NCI-H1417 treated with DMSO at 0.1 percent for 48 hours (cell line): ENCODE measurements around the gene DPT.
A peak's percentile ranks its signal among the peaks of the same experiment; 100 is the strongest.

Source experiments
- DNase-seq: peaks from one replicate; lab custom pipeline; 2025; lab: John Stamatoyannopoulos, UW

DPT gene

GRCh38 chr1:168698453-168698852, 30.6 kb downstream of the DPT start:
- no peak for DNase-seq

GRCh38 chr1:168697356-168698126, 31.5 kb downstream of the DPT start:
- DNase-seq: no peak

DNA sequence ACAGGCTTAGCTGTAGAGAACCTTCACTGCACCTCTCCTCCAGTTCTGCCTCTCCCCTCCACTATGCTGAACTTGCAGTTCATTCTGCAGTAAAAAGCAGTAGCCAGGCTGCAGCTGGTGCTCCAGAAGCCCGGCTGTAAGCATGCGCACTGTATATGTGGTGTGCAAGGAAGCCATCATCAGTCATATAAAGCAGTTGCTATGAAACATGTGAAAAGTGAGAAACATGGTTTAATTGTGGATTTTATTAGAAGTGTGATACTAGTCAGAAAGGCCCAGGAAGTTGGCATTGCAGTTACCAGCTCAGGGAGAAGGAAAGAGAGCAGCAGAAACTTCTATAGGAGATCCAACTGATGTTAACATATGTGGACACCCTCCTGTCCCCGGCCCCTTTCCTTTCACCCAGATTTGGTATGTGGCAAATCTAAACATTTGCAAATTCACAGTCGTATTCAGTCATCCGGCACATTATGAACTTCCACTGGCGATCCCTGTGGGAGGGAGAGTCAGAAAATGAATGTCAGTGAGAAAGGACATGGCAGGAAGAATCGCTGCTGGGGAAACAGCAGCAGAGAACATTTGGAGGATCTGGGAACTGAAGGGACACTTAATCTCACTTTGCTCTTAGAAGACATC, 32.8 kb downstream of the DPT start:
- no peak for DNase-seq

GRCh38 chr1:168693872-168694238, 35.2 kb downstream of the DPT start:
- no peak for DNase-seq

DNA sequence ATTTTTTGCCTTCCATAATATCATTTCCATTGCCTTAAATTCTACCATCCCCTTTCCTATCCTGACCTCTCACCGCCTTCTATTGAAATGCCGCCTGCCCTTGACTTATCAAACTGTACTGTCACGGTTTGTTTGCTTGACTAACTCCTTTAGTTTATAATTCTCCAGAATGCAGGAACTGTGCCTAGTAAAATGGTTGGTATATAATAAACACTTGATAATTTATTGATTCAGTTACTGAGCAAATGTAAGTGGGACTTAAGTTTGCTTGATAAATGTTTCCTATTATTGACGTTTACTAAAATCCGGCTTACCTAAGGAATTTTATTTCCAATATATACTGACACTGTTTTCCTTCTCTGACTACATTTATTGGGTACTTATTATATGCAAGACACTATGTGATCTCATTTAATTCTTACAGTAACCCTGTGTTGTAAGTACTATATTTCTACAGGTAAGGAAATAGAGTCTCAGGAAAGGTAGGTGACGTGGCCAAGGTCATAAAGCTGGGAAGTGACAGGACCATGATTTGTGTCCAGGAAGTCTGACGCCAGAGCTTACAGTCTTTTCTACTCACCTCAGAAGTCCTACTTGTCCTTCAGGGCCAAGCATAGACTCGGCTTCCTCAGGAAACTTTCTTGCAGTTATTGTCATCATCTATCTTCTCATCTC, 35.7 kb downstream of the DPT start:
- no peak for DNase-seq

- no peak for DNase-seq
Measured at GRCh38 chr1:168692472-168692871, 36.5 kb downstream of the DPT start.

DNA sequence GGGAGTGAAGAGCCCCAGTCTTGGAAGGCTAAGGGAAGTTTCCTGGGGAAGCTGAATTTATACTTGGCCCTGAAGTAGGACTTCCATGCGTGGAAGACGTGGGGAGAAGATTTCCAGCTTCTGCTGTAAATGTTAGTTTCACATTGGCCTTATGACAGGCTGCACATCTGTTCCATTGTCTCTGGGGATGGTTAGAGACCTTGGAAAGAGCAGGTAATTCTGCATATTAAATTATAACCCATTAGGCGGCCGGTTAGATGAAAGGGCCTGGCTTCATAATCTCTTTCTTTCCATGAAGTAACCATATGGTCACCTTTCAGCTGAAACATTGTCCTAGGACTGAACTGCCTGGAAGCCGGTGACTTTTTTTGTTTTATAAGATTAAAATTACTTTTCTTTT, 37.5 kb downstream of the DPT start:
- no peak for DNase-seq

DNA sequence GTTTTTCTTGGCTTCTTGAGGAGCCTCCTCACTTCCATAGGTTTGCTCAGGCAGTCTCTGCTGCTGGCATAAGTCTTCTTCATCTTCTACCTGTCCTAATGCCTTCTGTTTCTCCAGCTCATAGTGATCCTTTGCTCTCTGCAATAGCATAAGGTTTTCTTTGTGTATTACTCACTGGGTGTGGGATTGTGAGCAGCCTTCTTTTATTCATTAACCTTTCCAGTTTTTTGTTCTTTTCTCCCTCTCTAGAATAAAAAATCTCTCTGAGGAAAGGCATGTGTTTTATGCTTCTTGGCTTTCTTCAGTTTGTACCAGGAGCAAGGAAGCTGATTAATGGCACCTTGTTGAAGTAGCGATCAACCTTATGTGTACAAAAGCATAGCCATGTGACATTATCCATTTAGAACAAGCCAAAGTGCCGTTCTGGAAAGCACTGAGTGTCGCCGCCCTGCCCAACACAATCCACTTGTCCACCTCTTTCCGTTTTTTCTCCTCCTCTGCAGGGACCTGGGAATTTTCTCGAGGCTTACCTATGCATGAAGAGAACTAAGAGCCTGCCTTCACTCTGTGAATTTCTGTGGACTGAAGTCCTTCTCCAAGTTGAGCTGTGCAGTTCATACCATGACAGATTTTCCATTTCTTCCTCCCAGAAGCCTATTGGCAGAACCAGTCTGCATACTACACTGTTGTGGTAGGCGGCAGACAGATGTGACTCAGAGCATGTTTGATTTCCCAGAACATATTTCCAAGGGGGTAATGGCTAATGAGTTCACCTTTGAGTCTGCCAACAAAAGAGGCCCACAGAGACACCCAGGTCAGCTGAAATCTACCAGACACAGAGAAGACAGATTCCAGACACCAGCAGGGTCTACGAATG, 39.0 kb downstream of the DPT start:
- no peak for DNase-seq

DNA sequence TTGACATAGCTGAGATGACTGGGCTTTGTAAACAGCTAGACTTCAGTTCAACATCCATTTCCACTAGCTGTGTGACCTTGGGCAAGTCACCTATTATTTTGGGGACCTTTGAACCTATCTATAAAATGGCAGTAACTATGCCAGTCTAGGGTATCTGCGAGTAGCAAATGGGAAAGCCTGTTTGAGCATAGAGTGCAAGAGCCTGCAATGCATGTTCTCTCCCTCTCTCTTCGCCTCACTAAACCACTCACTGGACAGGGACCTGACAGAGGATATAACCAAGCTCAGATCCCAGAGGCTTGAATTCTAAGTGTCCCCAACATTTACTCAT, 39.7 kb downstream of the DPT start:
- no peak for DNase-seq

- DNase-seq: peak; percentile 44
Measured at GRCh38 chr1:168688644-168689326, 40.2 kb downstream of the DPT start.

GRCh38 chr1:168687816-168688215, 41.2 kb downstream of the DPT start:
- no peak for DNase-seq

DNA sequence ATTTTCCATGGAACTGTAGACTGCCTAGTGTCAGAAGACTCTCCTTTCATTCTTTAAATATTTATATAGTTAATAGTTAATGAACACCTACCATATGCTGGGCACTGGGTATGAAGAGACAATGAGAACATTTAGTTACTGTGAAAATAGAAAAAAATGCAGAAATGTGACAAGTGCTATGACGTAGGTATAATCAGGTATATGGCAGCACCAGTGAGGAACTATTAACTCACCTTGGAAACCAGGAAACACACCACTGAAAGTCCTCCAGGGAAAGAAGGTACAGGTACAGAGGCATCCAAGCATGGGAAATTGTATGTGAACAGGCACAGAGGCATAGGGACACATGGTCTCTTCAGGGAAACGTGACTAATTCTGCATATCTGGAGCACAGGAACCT, 42.3 kb downstream of the DPT start:
- DNase-seq: no peak

DNA sequence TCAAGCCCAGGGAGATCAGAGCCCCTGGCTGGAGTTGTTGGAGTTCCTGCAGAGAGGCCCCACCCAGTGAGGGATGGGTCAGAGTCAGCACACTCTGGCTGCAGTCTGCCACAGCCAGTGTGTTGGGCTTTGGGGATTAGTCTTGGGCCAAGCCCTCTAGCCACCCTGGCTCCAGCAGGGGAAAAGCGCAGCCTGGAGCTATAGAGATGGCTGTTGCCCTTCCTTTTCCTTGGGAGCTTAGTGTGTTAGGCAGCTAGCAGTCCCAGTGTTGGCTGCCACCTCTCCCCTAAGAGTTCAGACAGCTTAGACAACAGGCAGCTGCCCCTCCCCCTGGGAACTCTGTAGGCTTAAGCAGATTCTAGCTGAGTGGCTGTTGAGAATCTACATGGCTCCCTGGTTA, 45.1 kb downstream of the DPT start:
- DNase-seq: no peak

- no peak for DNase-seq
Measured at GRCh38 chr1:168676861-168677260, 52.1 kb downstream of the DPT start.

- no peak for DNase-seq
Measured at GRCh38 chr1:168676029-168676812, 52.8 kb downstream of the DPT start.

DNA sequence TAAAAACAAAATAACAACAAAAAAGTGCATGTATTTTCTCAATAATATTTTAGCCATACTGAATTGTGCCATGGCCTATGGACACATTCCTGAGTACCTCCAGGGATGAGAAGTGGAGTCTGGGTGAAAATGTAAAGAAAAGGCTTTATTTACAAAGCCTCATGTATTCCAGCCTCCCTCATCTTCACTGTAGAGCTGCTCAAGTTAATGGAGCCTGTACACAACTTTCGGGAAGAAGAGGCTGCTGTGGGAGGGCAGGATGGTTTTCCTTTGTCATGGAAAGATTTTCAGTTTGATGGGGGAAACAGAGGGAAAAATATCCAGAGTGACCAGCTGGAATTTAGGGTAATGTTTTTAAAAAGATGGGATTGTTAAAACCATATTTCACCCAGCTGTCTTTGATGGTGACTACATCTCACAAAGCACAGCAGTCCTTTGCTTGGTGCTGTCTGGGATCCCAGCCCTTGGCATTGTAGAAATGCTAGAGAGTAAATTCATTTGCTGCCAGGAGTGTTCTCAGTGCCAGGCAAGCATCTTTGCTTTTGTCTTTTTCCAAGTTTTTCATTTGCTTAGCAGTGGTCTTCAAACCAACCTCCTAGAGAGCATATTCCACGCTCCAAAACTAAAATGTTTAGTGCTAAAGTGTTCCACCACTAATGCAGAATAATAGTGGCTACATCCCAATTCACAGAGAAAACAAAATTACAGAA, 54.9 kb downstream of the DPT start:
- no peak for DNase-seq

- no peak for DNase-seq
Measured at GRCh38 chr1:168672278-168672677, 56.7 kb downstream of the DPT start.

- DNase-seq: no peak
Measured at GRCh38 chr1:168671782-168672181, 57.2 kb downstream of the DPT start.

DNA sequence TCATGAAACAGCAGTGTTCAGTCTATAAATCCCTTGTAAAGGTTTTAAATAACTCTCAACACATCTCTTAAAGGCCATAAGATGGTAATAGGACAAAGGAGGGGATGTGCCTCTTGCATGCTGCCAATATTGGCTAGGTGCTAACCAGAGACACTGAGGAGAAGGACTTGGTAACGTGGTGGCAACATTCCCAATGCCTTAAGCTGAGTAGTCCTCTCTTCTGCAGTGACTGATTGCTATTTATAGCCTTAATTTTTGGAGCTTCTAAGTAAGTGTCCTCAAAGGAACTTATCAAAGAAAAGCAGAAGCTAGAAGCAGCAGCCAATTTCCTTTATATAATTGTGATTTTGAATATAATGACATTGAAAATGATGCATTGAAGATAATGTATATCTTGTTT, 63.0 kb downstream of the DPT start:
- no peak for DNase-seq

DNA sequence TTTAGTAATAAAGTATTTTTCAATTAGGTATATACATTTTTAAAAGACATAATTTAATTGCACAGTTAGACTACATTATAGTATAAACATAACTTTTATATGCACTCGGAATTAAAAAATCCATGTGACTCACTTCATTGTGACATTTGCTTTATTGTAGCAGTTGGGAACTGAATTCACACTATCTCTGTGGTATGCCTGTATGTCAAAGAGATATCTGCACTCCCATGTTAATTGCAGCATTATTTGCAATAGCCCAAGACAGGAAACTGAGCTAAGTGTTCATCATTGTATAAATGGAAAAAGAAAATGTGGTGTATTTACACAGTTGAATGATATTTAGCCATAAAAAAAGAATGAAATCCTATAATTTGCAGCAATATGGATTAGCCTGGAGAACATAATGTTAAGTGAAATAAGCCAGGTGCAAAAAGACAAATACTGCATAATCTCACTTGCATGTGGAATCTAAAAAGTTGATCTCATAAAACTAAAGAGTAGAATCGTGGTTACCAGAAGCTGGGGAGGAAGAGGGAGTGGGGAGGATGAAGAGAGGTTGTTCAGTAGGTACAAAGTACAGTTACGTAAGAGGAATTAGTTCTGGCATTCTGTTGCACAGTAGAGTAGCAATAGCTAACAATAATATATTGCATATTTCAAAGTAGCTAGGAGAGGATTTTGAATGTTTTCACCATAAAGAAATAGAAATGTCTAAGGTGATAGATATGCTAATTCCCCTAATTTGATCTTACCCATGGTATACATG, 64.8 kb downstream of the DPT start:
- DNase-seq: no peak
